ENCODE results near the gene RUNX2. TPM values are rescaled to one million over a fixed set of nuclear protein-coding genes. Genes with fewer than 3 reads are reported as not detected.

RUNX2 gene
- total RNA-seq, 6 experiments from 2014 or later, result 7.4 to 12.7 (median 10.8) TPM

DNA sequence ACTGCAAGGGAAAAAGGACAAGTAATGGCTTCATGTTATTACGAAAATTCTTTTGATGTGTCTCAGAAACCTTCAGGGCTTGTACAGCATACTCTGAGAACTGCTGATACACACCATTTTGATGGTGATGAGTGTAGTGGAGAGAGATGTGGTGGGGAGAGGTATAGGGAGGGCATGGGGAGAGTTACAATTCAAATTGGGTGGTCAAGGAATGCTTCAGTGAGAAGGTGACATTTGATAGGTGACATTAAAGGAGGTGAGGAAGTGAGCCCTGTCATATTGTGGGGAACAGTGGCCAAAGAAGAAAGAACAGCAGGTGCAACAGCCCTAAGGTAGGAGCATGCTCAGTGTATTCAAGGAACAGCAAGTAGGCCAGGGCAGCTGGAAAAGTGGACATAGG, 368.6 kb downstream of the RUNX2 start:
- H3K9me3 Mint-ChIP-seq, result no peaks in the 10 kb centered on the region
- H3K4me1 Mint-ChIP-seq (ENCODE audit: low read depth), result peaks cover 52% of the 10 kb centered on the region
- DNase-seq, result peak; percentile 17
- TF ChIP-seq, protein P1, sequence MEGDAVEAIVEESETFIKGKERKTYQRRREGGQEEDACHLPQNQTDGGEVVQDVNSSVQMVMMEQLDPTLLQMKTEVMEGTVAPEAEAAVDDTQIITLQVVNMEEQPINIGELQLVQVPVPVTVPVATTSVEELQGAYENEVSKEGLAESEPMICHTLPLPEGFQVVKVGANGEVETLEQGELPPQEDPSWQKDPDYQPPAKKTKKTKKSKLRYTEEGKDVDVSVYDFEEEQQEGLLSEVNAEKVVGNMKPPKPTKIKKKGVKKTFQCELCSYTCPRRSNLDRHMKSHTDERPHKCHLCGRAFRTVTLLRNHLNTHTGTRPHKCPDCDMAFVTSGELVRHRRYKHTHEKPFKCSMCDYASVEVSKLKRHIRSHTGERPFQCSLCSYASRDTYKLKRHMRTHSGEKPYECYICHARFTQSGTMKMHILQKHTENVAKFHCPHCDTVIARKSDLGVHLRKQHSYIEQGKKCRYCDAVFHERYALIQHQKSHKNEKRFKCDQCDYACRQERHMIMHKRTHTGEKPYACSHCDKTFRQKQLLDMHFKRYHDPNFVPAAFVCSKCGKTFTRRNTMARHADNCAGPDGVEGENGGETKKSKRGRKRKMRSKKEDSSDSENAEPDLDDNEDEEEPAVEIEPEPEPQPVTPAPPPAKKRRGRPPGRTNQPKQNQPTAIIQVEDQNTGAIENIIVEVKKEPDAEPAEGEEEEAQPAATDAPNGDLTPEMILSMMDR (IDR thresholded peaks at IDR 0.05), result no peak
- no peak overlapping the region; the same call in 1 of the 2 replicates for H3K4me3 Mint-ChIP-seq
- no peaks in the 10 kb centered on the region for H3K36me3 Mint-ChIP-seq (ENCODE audit: low read depth)
- peak overlapping the region; percentile 98 for H3K27ac Mint-ChIP-seq
- H3K27me3 Mint-ChIP-seq (ENCODE audit: insufficient read depth), result no peaks in the 10 kb centered on the region; the same call in 1 of the 2 replicates

DNA sequence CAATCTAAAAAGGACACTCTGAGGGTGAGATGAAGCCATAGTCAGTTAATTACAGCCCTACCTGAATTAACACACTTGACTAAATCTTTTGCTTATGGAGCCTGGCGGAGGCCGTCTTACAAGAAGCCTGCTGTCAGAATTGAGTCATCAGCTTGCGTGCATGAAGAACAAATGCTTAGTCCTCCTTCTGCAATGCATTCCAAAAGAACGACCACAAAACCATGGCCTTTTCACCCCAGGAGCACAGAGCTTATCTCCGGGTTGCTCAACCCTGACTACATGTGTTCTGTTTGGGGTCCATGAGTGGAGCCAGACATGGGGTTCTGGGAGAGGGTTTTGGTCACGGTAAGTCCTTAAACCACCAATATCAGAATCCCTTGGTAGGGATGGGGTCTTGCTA, 369.5 kb downstream of the RUNX2 start:
- peak overlapping the region; percentile 98 for H3K27ac Mint-ChIP-seq
- TF ChIP-seq, protein P1 (IDR thresholded peaks at IDR 0.05), result no peak

DNA sequence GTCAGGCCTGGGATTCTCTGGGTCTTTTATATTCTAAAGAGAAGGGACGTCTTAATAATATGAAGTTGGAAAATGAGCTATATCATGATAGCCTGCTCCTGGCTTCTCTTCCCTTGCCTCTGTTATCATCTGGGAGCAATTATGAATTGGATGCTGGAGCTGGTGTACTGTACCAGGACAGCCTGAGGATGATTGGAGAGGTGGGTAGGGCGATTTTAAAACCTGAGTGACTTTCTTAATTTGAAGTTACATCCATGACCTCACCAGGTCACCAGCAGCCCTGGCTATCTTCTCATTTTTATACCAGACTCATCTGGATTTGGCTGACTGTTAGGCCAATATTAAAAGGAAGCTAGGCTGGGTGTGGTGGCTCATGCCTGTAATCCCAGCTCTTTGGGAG, 369.9 kb downstream of the RUNX2 start:
- no peaks in the 10 kb centered on the region for H3K9me3 Mint-ChIP-seq
- DNase-seq, result peak; percentile 58
- H3K27me3 Mint-ChIP-seq (ENCODE audit: insufficient read depth), result no peaks in the 10 kb centered on the region
- H3K36me3 Mint-ChIP-seq (ENCODE audit: low read depth), result no peaks in the 10 kb centered on the region
- peak overlapping the region; percentile 75 for H3K4me3 Mint-ChIP-seq
- TF ChIP-seq, protein P1 (IDR thresholded peaks at IDR 0.05), result no peak
- H3K4me1 Mint-ChIP-seq (ENCODE audit: low read depth), result peaks cover 61% of the 10 kb centered on the region
- peak overlapping the region; percentile 98 for H3K27ac Mint-ChIP-seq

More for the DNA sequence above, 369.5 kb downstream of the RUNX2 start:
- Mint-ChIP-seq H3K36me3 (ENCODE audit: low read depth) (no peaks in the 10 kb centered on the region), H3K27me3 (ENCODE audit: insufficient read depth) (no peaks in the 10 kb centered on the region; the same call in 1 of the 2 replicates), H3K9me3 (no peaks in the 10 kb centered on the region), H3K4me3 (peak overlapping the region; percentile 75), H3K4me1 (ENCODE audit: low read depth) (peaks cover 56% of the 10 kb centered on the region)
- peak; percentile 92 for DNase-seq

DNA sequence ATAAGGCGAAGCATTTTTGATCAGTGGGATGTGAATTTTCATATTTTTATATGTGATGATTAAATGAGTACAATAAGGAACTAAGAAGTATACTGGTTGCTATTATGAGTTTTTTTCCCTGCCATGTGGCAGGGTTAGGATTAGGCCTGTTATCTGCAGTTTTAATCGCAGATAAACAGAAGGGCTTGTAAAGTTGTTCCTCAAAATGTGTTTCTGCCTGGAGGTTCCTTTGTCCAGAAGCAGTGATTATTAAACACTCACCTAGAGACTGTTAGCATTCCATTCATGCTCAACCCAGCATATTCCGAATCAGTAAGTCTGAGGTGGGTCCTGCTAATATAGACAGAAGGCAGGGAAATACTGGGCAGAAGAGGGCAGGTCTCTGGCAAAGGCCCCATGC, 371.5 kb downstream of the RUNX2 start:
- H3K4me1 Mint-ChIP-seq (ENCODE audit: low read depth), result peaks cover 77% of the 10 kb centered on the region
- H3K4me3 Mint-ChIP-seq, result no peak overlapping the region
- no peaks in the 10 kb centered on the region for H3K27me3 Mint-ChIP-seq (ENCODE audit: insufficient read depth)
- no peaks in the 10 kb centered on the region for H3K9me3 Mint-ChIP-seq
- peak overlapping the region; percentile 98; the same call in 1 of the 2 replicates for H3K27ac Mint-ChIP-seq
- no peaks in the 10 kb centered on the region for H3K36me3 Mint-ChIP-seq (ENCODE audit: low read depth)
- no peak for DNase-seq
- TF ChIP-seq, protein P1 (IDR thresholded peaks at IDR 0.05), result no peak

DNA sequence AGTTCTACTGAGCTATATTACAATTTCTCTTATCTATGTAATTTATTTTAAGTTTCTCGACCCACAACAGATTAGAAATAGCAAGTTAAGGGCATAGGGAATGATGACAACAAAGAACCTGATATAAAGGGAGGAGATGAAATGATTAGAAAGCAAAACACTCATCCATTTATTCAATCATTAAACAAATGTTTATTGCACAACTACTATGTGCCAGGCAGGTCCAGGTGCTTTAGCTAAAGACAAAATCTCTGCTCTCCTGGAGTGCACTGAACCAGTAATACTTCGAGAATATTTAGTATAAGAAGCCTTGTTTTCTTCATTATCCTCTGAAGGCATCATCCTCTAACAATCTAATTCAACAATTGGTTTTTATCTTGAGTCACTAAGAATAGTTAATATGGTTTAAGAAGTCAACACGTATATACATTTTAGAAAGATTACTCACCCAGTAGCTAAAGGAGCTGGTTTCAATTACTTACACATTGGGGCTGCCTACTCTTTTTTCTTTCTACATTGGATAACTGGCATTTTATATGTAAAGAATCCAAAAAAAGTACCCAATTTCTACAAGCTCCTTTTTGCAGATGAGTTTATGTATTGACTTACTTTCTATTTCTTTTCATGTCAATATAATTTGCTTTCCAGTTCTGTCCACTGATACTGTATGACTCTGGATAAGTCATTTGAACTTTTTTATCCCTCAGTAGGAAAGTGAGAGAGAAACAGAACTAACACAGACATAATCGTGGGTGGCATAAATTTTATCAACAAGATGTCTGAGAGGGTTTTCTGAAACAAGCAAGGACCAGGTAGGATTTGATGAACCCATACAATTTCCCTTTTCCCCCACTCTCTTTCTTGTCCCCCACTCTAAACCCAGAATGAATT, 375.0 kb downstream of the RUNX2 start:
- peak overlapping the region; percentile 31; the same call in 1 of the 2 replicates for H3K4me3 Mint-ChIP-seq

More for the DNA sequence above, 375.0 kb downstream of the RUNX2 start:
- H3K36me3 Mint-ChIP-seq (ENCODE audit: low read depth), result no peaks in the 10 kb centered on the region
- H3K27ac Mint-ChIP-seq, result peak overlapping the region; percentile 56
- H3K9me3 Mint-ChIP-seq, result no peaks in the 10 kb centered on the region
- no peaks in the 10 kb centered on the region for H3K27me3 Mint-ChIP-seq (ENCODE audit: insufficient read depth)
- H3K4me1 Mint-ChIP-seq (ENCODE audit: low read depth), result peaks cover 63% of the 10 kb centered on the region
- DNase-seq, result peak; percentile 35
- TF ChIP-seq, protein P1 (IDR thresholded peaks at IDR 0.05), result no peak

All from HFFc6 (cell line).